ENCODE results near the gene TMEM130. TPM values are rescaled to one million over a fixed set of nuclear protein-coding genes. Genes with fewer than 3 reads are reported as not detected.

TMEM130 gene
- total and polyA plus RNA-seq, 2 experiments from 2014 or later: 0.33 to 0.90 TPM

- Histone ChIP-seq H3K9me2 (replicated peaks; ENCODE audit: insufficient read depth) (no peaks in the 10 kb centered on the region), H3K4me3 (no peak overlapping the region), H3K36me3 (replicated peaks; ENCODE audit: insufficient read depth, low read depth) (no peaks in the 10 kb centered on the region), H3K79me2 (no peaks in the 10 kb centered on the region), H3K27me3 (peaks cover 8% of the 10 kb centered on the region), H3K9me3 (ENCODE audit: low read depth) (no peaks in the 10 kb centered on the region), H4K20me1 (ENCODE audit: insufficient read depth, poor library complexity, severe bottlenecking) (no peaks in the 10 kb centered on the region), H2AFZ (no peak overlapping the region), H3K4me2 (no peak overlapping the region), H3K27ac (no peak overlapping the region), H3K4me1 (ENCODE audit: insufficient read depth) (no peaks in the 10 kb centered on the region)
- WGBS (ENCODE audit: low lambda C conversion rate, missing lambda C conversion rate): 97% methylated on average over 2 of the region's 2 CpGs
- TF ChIP-seq CTCF (IDR thresholded peaks at IDR 0.05; ENCODE audit: poor library complexity) (no peak), EZH2phosphoT487 (IDR thresholded peaks at IDR 0.05; ENCODE audit: low read depth, severe bottlenecking, unreplicated experiment) (no peak), EZH2 (IDR thresholded peaks at IDR 0.05; ENCODE audit: borderline replicate concordance) (no peak)
- no peak for DNase-seq (ENCODE audit: low spot score)
Measured at GRCh38 chr7:98863601-98864000, 6.2 kb downstream of the TMEM130 start.

- H3K9me2 ChIP-seq (replicated peaks; ENCODE audit: insufficient read depth): no peaks in the 10 kb centered on the region
- H3K4me2 ChIP-seq: no peak overlapping the region
- H3K4me1 ChIP-seq (ENCODE audit: insufficient read depth): no peaks in the 10 kb centered on the region
- H3K27ac ChIP-seq: no peak overlapping the region
- no peaks in the 10 kb centered on the region for H3K9me3 ChIP-seq (ENCODE audit: low read depth)
- H3K27me3 ChIP-seq: peaks cover 1% of the 10 kb centered on the region
- H2AFZ ChIP-seq: no peak overlapping the region
- 95% methylated on average over 29 of the region's 29 CpGs for WGBS (ENCODE audit: low lambda C conversion rate, missing lambda C conversion rate)
- no peaks in the 10 kb centered on the region for H3K79me2 ChIP-seq
- no peak overlapping the region for H3K4me3 ChIP-seq
- H4K20me1 ChIP-seq (ENCODE audit: insufficient read depth, poor library complexity, severe bottlenecking): no peaks in the 10 kb centered on the region
- no peak for DNase-seq (ENCODE audit: low spot score)
- TF ChIP-seq CTCF (IDR thresholded peaks at IDR 0.05; ENCODE audit: poor library complexity): no peak
- no peak for TF ChIP-seq EZH2 (IDR thresholded peaks at IDR 0.05; ENCODE audit: borderline replicate concordance)
- no peak for TF ChIP-seq EZH2phosphoT487 (IDR thresholded peaks at IDR 0.05; ENCODE audit: low read depth, severe bottlenecking, unreplicated experiment)
- no peaks in the 10 kb centered on the region for H3K36me3 ChIP-seq (replicated peaks; ENCODE audit: insufficient read depth, low read depth)
Measured at GRCh38 chr7:98862716-98863420, 6.9 kb downstream of the TMEM130 start.

GRCh38 chr7:98862203-98862602 is 7.6 kb downstream of the TMEM130 start:
- DNase-seq (ENCODE audit: low spot score): no peak
- Histone ChIP-seq H3K9me3 (ENCODE audit: low read depth) (no peaks in the 10 kb centered on the region), H3K4me3 (no peak overlapping the region), H3K79me2 (no peaks in the 10 kb centered on the region), H3K27me3 (no peaks in the 10 kb centered on the region), H4K20me1 (ENCODE audit: insufficient read depth, poor library complexity, severe bottlenecking) (no peaks in the 10 kb centered on the region), H3K4me2 (no peak overlapping the region), H3K4me1 (ENCODE audit: insufficient read depth) (no peaks in the 10 kb centered on the region), H3K36me3 (replicated peaks; ENCODE audit: insufficient read depth, low read depth) (no peaks in the 10 kb centered on the region), H3K9me2 (replicated peaks; ENCODE audit: insufficient read depth) (no peaks in the 10 kb centered on the region), H2AFZ (no peak overlapping the region), H3K27ac (no peak overlapping the region)
- TF ChIP-seq EZH2 (IDR thresholded peaks at IDR 0.05; ENCODE audit: borderline replicate concordance) (no peak), EZH2phosphoT487 (IDR thresholded peaks at IDR 0.05; ENCODE audit: low read depth, severe bottlenecking, unreplicated experiment) (no peak), CTCF (IDR thresholded peaks at IDR 0.05; ENCODE audit: poor library complexity) (no peak)
- no CpG with 5 or more reads among the region's 4 CpGs for WGBS (ENCODE audit: low lambda C conversion rate, missing lambda C conversion rate)
